K562 treated with DMSO at 1 percent for 12 hours (cell line): ENCODE results near the gene RGS9BP. TPM values are rescaled to one million over a fixed set of nuclear protein-coding genes. Genes with fewer than 3 reads are reported as not detected.

Source experiments
- total RNA-seq: library from RNA; unstranded; fragments of 300-600 nt; gene quantifications from 2 replicates; pipeline ENCODE4 v1.2.3, GENCODE V29; 2022; ENCODE audit not compliant: insufficient read depth

Gene RGS9BP, protein sequence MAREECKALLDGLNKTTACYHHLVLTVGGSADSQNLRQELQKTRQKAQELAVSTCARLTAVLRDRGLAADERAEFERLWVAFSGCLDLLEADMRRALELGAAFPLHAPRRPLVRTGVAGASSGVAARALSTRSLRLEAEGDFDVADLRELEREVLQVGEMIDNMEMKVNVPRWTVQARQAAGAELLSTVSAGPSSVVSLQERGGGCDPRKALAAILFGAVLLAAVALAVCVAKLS
- total RNA-seq, result 0.73 and 0.74 TPM in 2 replicates

DNA sequence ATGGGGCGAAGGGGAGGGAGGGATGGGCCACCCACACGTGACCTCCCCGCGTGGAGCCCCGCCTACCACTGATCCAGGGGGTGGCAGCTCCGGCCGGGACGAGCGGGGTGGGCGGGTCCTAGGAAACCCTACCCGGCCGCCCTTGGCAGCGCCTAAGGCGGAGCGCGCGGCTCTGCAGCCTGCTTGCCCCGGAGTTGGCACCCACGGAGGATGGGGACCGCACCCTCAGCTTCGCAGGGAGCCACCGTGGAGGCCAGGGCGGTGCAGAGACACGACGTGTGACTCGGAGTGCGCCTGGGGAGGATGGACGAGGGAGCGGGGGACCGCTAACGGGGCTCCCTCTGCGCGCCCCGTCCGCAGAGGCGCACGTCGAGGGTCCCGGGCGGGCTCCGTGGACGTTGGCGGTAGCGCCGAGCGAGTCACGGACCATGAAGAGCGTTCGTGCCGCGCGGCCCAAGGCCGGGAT is at the start of gene RGS9BP:
RGS9BP (plus strand) TSS at position 129 of the 466 bp plus-strand sequence. CDS start 416 bp downstream, outside the sequence.

GRCh38 chr19:32674931-32675719 is 523 bp upstream of the RGS9BP start, which contains the start of gene ANKRD27:
Gene ANKRD27 (minus strand): TSS chr19:32675180. CDS start chr19:32659015, 16,165 bp downstream.

DNA sequence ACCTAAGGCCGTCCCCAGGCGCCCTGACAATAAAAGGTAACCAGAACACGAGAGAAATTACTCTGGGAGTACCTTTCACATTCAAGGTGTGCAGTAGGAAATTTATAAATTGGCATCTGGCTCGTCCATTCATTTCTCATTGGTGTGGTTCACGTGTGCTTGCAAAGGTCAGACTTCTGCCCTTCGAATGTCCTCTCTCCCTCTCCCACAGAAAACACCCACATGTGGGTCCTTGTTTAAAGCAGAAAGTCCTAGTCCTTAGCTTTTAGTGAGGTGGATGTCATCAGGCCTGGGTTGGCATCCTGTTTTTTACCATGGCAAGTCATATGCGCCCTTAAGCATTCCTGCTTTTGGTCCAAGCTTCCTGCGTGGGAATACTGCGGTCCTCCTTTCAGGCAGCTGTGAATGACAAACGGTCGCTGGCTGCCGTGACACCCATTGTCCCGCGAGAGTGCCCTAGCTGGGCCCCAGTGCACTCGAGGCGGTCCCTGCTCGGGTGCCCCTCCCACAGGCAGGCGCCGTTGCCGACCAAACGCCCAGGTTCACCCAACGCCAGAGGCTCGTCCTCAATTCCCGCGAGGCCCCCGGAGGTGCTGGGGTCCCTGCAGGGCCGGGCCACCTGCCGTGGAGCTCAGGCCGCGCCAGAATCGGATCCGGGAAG is 15.8 kb downstream of the RGS9BP start, which contains the start of gene NUDT19:
NUDT19 (plus strand) TSS at position 531 of the 661 bp plus-strand sequence. CDS start 140 bp downstream, outside the sequence.

GRCh38 chr19:32719611-32720059 is 44.0 kb downstream of the RGS9BP start, which contains the start of gene TDRD12:
Gene TDRD12 (plus strand): TSS chr19:32719767. CDS start chr19:32720073, 306 bp downstream.

Other genes starting within 250 kb of the RGS9BP start
- gene PDCD5, start 94.7 kb upstream of the RGS9BP start, total RNA-seq, result 95.9 and 108 TPM in 2 replicates
- gene ANKRD27, start 668 bp upstream of the RGS9BP start, total RNA-seq, result 14.1 and 42.2 TPM in 2 replicates
- 8.7 and 19.4 TPM in 2 replicates for gene NUDT19, start 16.0 kb downstream of the RGS9BP start, total RNA-seq
- gene TDRD12, start 43.9 kb downstream of the RGS9BP start, total RNA-seq, result not detected in 2 replicates
- not detected in 2 replicates for gene SLC7A9, start 193.9 kb downstream of the RGS9BP start, total RNA-seq